CD1c-positive myeloid dendritic cell (primary cell): Measurements from ENCODE around the gene ATP2A3.

Experiments
- DNase-seq: peaks from one replicate; pipeline ENCODE4 v3.0.0-alpha.2; 2016; ENCODE audit errors: extremely low spot score

Gene ATP2A3

DNA sequence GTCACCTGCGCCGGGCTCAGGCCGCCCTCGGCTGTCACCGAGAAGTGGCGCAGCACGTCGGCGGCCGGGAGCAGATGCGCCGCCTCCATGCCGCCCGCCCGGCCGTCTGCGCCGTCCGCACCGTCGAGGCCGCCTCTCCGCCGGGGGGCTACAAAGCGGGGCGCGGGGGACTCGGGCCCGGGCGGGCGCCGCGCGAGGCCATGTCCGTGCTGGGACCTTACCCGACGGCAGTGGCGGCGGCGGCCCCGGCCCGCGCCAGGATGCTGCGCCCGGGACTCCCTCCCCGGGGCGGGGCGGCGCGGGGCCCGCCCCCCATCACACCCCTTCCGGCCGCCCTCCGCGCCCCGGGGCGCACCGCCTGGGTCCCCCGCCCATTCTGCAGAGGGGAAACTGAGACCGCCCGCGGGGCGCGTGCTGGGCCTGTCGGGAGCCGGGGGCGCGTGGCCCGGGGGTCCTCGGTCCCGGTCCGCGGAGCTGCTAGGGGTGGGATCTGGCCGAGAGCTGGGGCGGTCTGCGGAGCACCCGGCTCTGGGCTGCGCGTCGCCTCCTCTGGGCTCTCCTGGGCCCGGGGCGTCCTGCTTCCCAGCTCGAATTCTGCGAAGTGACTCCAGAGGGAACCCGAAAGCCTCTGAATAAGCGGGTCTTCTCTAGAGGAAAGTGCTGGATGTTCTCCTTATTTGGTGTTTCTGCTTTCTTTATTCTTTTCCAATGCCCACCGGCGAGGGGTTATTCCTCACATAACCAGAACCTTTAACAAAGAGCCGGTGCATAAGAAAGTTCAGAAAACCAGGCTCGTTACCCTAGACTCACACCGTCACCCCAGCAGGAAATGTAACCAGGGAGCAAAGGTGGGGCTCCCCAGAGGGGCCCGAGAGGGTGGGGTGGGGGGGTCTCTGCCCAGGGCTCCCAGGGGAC, at the start of gene ATP2A3:
ATP2A3 (minus strand) TSS at position 235 of the 915 bp plus-strand sequence; CDS start at position 89, 146 bp downstream.
- peak; percentile 76 for DNase-seq

- DNase-seq = no peak
Observed at GRCh38 chr17:4010754-4011153, 46.5 kb upstream of the ATP2A3 start.

DNA sequence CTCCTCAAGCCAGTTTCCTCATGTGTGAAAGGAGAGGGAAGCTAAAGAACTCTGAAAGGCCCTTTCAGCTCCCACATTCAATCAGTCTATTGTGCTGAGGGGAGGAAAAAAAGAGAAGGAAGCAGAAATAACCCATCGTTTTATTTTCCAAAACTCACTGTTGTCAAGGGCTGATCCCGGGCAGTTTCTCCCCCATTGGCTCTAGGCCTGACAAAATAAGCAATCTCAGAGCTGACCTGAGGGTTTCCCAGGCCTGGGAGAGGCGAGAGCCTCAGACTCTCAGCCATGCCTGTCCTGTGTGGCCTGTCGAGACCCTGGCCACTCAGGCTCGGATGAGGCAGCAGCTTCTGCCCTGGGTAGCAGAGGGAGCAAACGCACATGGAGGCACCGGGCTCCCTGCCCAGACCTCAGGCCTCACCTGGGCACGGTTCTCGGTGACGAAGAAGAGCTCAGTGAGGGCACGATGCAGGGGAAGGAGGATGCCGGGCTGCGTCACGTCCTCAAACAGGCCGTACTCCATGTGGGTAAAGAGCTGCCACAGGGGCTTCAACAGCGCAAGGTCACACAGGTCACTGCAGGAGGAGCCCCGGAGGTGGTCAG, 45.0 kb upstream of the ATP2A3 start:
- DNase-seq = no peak

GRCh38 chr17:4008441-4009185, 44.4 kb upstream of the ATP2A3 start:
- no peak for DNase-seq

- no peak for DNase-seq
Observed at GRCh38 chr17:4008082-4008435, 43.8 kb upstream of the ATP2A3 start.

- DNase-seq = no peak
Observed at GRCh38 chr17:4007346-4008081, 43.3 kb upstream of the ATP2A3 start.

GRCh38 chr17:4006745-4007211, 42.5 kb upstream of the ATP2A3 start:
- no peak for DNase-seq

- DNase-seq = no peak
Observed at GRCh38 chr17:4006165-4006589, 41.9 kb upstream of the ATP2A3 start.

DNA sequence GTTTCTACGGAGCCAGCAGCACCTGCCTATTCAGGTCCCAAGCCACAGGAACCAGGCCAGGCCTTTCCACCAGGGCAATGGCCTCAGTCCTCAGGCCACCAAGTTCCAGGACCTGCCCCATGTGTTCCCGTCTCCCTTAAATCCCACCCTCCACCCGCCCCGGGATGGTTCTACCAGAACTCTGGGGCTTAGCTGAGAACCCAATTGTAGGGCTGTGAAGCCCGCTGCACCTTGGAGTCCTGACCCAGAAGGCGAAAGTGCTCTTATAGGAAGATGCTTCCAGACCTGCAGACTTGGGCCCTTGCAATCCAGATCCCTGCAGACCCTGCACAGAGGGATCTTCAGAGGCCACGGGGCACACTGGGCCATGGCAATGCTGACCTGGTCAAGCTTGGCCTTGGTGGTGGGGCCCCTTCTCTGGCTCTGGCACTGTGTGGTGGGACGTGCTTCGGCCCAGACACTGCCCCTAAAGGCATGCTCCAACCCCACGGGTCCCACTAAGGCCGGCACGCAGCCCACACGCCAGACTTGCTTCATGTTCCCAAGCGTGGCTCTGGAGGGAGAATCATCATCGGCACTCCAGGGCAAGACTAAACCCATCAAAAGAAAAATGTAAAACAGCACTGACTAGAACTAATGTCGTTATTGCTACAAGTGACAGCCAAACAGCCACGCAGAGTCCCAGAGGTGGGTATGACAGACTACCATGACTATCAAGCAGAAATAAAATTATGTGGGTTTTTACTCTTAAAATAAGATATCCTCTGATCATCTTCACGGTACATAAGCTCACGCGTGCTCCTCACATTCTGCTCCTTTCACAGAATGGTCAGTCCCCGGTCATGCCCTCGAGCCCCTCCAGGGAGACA, 41.3 kb upstream of the ATP2A3 start:
- DNase-seq = no peak

- DNase-seq = peak; percentile 78
Observed at GRCh38 chr17:4004517-4005295, 40.5 kb upstream of the ATP2A3 start.

DNA sequence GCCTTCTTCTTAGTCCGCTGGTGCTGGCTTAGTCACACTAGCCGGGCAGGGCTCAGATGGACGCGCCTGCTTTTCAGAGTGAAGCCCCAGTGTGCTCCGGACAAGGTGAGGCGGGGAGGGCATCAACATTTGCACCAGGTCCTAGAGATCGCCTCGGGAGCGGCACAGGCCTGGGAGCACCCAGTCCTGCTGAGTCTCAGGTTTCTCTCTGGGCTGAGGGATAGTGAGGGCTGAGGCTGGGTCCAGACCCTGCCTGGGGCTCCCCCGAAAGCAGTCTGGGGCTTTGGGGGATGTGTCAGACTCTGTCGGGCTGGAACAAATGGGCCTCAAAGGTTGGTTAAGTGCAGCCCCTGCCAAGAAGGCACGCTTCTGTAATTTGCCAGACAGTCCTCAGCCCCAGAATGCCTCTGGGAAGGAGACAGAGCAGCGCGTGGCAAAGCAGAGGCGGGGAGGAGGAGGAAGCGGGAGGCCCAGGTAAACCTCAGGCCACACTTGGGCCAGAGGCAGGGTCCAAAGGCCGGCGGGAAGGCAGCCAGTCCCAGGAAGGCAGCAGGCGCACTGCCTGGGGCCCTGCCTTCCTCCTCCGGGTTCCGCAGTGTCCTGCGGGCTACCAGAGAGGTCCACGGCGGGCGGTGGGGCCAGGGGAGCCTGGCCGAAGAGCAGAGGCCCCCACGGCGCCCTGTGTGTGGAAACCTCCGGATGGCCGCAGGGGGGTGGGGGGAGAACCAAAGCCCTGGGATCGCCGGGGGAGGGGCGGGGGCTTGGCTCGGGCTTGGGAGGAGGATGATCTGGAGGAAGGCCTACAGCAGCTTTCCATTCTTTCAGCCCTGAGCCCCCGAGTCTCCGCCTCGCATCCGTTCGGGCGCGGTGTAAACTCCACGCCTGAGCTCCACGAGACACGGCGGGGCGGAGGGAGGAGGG, 39.5 kb upstream of the ATP2A3 start:
- DNase-seq = peak; percentile 14

DNA sequence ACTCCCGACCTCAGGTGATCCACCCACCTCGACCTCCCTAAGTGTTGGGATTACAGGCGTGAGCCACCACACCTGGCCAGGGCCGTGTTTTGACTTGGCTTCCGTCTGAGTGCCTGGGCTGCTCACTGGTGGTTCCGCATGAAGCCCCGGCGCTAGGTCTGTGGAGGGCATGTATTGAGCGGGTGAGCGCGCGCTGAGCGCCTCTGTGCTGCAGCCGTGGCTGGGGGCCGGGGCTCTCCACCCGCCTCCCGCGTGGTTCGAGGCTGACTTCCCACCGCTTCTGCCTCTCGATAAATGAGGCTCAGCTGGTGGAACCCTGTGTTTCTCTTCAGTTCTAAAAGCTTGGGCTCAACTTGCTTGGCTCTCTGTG, 38.9 kb upstream of the ATP2A3 start:
- no peak for DNase-seq

DNA sequence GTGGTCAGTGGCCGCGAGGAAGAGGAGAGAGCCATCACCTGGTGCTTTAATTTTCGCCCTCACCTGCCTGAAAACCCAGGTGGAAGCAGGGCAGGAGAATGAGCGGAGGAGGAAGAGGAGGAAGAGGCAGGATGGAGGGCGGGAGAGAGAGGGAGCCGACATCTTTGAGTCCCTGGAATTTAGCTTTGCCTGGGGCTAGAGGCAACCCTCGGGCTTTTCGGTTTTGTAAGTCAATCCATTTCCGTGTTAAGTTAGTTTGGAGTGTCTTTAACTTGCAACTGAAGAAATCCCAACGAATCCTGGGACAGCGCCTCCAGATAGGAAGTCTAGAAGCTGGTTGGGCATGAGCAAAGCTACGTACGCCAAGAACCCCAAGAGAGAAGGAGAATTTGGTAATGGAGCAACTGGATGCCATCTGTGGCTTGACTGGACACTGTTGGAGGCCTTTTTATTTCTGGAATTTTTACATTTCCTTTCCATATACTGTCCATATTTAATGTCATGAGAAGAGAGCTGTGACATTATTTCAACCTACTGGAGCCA, 36.9 kb upstream of the ATP2A3 start:
- no peak for DNase-seq

DNA sequence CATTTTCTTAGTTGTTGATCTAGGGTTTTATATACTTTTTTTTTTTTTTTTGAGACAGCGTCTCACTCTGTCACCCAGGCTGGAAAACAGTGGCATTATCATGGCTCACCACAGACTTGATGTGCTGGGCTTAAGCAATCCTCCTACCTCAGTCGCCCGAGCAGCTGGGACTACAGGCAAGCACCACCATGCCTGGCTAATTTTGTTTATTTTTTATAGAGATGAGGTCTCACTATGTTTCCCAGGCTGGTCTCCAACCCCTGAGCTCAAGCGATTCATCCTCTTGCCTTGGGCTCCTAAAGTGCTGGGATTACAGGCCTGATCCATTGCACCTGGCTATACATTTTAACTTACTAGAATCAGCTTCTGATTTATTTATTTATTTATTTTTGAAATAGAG, 34.2 kb upstream of the ATP2A3 start:
- no peak for DNase-seq

- no peak for DNase-seq
Observed at GRCh38 chr17:3995067-3995466, 30.8 kb upstream of the ATP2A3 start.

- DNase-seq = no peak
Observed at GRCh38 chr17:3994221-3994576, 30.0 kb upstream of the ATP2A3 start.

- no peak for DNase-seq
Observed at GRCh38 chr17:3993493-3994220, 29.4 kb upstream of the ATP2A3 start.

- DNase-seq = no peak
Observed at GRCh38 chr17:3992370-3992769, 28.1 kb upstream of the ATP2A3 start.
